ENCODE measurements around the gene GNPTG. TPM values are rescaled to one million over a fixed set of nuclear protein-coding genes. Genes with fewer than 3 reads are reported as not detected.

The GNPTG gene
- total and polyA plus RNA-seq, 9 of the 15 experiments (the other 6 are each of a cell fraction or from before 2014, with no cell fraction given), result 0.69 to 33.3 (median 13.6) TPM

DNA sequence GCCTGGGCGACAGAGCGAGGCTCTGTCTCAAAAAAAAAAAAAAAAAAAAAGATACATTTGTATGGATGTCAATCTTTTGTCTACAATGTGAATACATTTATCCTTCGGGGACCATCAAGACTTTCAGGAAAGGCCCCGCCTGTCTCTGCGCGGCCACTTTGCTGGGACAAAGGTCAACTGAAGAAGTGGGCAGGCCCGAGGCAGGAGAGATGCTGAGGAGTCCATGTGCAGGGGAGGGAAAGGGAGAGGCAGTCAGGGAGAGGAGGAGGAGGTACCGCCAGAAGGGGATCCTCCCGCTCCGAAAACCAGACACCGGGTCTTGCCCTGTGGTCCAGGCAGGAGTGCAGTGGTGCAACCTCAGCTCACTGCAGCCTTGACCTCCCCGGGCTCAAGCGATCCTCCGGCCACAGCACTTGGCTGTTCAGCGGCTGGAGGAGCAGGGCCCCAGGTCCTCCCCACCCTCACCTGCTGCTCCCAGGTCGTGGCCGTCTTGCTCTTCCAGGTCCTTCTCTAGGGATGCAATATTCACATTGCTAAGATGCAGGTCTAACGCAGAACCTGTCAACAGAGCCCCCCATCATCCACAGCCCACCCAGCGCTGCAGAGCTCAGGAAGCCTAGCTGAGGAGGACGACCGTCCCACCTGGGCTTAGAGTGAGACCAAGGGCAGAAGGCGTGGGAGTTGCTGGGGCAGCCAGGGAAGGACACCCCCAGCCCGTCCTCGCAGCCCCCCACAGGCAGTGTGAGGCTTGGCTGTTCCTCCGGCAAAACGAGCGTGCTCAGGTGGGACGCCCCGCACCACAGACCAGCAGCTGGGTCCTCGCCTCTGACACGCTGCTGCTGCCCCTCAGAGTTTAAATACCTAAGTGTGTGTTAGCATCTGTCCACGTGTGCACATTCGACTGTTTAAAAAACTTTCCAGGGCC is 19.6 kb downstream of the GNPTG start (continued):
- TF ChIP-seq, protein P1, sequence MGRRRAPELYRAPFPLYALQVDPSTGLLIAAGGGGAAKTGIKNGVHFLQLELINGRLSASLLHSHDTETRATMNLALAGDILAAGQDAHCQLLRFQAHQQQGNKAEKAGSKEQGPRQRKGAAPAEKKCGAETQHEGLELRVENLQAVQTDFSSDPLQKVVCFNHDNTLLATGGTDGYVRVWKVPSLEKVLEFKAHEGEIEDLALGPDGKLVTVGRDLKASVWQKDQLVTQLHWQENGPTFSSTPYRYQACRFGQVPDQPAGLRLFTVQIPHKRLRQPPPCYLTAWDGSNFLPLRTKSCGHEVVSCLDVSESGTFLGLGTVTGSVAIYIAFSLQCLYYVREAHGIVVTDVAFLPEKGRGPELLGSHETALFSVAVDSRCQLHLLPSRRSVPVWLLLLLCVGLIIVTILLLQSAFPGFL (CRISPR knock-in tag; IDR thresholded peaks at IDR 0.05), result no peak
- TF ChIP-seq KLF16 (IDR thresholded peaks at IDR 0.05) (no peak), MTA2 (IDR thresholded peaks at IDR 0.05; ENCODE audit: low read depth) (no peak)
- TF ChIP-seq, protein P2, sequence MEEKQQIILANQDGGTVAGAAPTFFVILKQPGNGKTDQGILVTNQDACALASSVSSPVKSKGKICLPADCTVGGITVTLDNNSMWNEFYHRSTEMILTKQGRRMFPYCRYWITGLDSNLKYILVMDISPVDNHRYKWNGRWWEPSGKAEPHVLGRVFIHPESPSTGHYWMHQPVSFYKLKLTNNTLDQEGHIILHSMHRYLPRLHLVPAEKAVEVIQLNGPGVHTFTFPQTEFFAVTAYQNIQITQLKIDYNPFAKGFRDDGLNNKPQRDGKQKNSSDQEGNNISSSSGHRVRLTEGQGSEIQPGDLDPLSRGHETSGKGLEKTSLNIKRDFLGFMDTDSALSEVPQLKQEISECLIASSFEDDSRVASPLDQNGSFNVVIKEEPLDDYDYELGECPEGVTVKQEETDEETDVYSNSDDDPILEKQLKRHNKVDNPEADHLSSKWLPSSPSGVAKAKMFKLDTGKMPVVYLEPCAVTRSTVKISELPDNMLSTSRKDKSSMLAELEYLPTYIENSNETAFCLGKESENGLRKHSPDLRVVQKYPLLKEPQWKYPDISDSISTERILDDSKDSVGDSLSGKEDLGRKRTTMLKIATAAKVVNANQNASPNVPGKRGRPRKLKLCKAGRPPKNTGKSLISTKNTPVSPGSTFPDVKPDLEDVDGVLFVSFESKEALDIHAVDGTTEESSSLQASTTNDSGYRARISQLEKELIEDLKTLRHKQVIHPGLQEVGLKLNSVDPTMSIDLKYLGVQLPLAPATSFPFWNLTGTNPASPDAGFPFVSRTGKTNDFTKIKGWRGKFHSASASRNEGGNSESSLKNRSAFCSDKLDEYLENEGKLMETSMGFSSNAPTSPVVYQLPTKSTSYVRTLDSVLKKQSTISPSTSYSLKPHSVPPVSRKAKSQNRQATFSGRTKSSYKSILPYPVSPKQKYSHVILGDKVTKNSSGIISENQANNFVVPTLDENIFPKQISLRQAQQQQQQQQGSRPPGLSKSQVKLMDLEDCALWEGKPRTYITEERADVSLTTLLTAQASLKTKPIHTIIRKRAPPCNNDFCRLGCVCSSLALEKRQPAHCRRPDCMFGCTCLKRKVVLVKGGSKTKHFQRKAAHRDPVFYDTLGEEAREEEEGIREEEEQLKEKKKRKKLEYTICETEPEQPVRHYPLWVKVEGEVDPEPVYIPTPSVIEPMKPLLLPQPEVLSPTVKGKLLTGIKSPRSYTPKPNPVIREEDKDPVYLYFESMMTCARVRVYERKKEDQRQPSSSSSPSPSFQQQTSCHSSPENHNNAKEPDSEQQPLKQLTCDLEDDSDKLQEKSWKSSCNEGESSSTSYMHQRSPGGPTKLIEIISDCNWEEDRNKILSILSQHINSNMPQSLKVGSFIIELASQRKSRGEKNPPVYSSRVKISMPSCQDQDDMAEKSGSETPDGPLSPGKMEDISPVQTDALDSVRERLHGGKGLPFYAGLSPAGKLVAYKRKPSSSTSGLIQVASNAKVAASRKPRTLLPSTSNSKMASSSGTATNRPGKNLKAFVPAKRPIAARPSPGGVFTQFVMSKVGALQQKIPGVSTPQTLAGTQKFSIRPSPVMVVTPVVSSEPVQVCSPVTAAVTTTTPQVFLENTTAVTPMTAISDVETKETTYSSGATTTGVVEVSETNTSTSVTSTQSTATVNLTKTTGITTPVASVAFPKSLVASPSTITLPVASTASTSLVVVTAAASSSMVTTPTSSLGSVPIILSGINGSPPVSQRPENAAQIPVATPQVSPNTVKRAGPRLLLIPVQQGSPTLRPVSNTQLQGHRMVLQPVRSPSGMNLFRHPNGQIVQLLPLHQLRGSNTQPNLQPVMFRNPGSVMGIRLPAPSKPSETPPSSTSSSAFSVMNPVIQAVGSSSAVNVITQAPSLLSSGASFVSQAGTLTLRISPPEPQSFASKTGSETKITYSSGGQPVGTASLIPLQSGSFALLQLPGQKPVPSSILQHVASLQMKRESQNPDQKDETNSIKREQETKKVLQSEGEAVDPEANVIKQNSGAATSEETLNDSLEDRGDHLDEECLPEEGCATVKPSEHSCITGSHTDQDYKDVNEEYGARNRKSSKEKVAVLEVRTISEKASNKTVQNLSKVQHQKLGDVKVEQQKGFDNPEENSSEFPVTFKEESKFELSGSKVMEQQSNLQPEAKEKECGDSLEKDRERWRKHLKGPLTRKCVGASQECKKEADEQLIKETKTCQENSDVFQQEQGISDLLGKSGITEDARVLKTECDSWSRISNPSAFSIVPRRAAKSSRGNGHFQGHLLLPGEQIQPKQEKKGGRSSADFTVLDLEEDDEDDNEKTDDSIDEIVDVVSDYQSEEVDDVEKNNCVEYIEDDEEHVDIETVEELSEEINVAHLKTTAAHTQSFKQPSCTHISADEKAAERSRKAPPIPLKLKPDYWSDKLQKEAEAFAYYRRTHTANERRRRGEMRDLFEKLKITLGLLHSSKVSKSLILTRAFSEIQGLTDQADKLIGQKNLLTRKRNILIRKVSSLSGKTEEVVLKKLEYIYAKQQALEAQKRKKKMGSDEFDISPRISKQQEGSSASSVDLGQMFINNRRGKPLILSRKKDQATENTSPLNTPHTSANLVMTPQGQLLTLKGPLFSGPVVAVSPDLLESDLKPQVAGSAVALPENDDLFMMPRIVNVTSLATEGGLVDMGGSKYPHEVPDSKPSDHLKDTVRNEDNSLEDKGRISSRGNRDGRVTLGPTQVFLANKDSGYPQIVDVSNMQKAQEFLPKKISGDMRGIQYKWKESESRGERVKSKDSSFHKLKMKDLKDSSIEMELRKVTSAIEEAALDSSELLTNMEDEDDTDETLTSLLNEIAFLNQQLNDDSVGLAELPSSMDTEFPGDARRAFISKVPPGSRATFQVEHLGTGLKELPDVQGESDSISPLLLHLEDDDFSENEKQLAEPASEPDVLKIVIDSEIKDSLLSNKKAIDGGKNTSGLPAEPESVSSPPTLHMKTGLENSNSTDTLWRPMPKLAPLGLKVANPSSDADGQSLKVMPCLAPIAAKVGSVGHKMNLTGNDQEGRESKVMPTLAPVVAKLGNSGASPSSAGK (IDR thresholded peaks at IDR 0.05), result no peak
